Activated CD4-positive, alpha-beta T cell treated with anti-CD3 and anti-CD28 coated beads, Interleukin-2, Interleukin-4, amounts not matched to agents 100 ng/mL and 50 ng/mL, durations not matched to agents 16 hours and 8 hours (primary cell): Measurements from ENCODE around the gene IFT27.

ENCODE experiments used
- DNase-seq: peaks from one replicate; pipeline ENCODE4 v3.0.0-alpha.2; 2020; ENCODE audit warnings: low spot score

The IFT27 gene

DNA sequence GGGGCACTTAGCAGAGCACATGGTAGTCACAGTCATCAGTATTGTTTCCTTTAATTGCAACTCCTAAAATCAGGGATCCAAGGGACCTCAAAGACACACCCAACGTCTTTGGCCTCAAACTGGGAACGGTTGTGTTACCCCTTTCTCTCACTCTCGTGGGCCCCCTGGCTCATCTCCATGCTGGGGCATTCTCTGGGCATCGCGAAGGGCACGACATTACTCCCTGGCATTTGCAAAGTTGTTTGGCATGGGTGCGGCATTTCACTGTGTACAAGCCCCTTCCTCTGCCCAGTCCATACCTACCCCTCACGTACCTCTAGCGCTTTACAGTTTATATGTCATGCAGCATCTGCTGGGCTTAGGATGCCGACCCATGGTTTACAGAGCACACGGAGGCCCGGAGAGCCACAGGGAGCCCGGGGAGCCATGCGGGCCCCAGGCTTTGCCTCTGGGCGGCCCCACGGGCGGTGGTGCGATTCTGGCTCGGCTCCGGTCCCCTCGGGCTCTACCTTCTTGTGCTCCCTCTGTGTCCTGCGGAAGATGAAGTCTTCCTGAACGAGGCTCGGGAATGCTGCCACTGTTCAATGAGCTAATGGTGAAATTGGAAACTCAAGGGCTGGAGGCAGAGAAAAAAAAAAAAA lies 50.4 kb downstream of the IFT27 start:
- no peak for DNase-seq

DNA sequence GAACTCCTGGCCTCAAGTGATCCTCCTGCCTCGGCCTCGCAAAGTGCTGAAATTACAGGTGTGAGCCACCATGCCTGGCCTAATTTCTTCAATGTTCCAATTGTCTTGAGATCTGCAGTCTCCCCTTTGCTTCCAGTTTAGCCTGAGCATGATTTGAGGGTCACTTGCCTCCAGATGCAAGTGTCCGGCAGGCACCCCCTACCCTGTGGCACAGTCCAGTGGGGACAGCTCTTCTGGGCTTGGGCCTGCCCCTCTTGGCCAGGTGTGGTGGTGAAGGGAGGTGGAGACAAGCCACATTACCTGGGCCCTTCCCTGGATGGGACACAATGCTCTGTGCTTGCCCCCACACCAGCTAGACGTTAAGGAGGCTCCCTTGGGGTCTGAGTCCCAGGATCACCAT lies 51.1 kb downstream of the IFT27 start:
- DNase-seq = no peak

DNA sequence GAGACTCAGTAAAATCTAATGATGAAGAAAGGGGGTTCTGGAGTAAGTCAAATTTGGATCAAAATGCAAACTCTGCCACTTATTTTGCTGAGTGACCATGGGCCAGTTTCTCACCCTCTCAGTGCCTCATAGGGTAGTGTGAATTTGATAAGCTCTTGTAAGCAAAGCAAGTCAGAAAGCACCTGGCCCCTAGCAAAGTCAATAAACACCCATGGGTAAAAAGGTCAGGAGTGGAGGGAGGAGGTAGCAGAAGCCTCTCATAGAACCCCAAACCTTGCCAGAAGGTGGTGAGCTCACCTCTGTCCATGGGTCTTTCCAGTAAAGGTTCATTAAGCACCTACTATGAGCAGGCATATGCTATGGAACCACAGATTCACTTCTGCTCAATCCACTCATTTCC lies 53.9 kb downstream of the IFT27 start:
- no peak for DNase-seq

DNA sequence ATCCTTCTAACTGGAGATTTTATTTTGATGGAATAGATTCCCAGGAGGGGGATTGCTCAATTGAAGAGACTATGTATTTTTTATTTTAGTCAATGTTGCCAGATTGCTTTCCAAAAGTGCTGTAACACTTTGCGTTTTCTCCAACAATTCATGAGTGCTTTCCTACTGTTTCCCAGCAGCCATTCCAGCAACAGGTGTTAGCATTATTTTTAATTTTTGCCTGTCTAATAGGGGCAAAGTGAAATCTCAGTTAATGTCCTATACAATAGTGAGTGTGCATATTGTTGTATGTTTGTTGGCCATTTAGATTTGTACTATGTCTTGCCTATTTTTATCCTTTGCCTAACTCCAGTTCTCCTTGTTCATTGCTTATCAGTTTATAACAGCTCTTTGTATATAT lies 60.3 kb downstream of the IFT27 start:
- DNase-seq = no peak

DNA sequence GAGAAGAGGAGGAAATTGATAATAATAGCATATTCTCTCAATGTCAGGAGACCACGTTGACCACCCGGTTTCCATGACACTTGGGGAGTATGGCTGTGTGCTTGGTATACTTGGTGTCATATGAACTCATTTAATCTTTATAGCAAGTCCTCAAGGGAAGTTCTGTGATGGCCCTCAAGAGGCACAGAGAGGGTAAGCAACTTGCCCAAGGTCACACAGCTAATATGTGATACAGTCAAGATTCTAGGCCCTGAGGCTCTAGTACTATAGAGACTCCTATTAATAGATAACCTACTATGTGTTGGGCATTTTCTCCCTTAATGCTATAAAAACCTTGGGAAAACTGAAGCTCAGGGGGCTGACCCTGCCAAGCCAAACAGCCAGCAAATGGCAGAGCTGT lies 61.8 kb downstream of the IFT27 start:
- DNase-seq = no peak

DNA sequence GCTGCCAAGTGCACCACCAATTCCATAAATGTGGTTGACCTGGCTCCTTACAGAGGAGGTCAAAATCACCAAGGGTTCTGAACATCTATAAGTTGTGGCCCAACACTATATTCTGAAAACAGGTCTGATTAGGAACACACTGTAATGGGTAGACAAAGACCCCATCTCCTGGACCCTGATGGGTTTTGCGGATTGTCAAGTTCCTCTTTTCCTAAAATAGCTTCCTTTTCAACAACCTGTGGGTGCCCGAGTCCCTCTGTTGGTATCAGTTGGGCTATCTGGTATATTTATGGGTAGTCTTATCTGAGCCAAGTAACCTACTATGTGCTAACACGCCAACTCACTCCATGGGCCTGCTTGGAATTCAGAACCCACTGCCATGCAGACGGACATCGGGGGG lies 62.5 kb downstream of the IFT27 start:
- DNase-seq = no peak
